DMS114 treated with DMSO at 0.1 percent for 48 hours (cell line): ENCODE results near the gene SDC4.
A peak's percentile ranks its signal among the peaks of the same experiment; 100 is the strongest.

Experiments
- DNase-seq: peaks from one replicate; lab custom pipeline; 2025; ENCODE audit not compliant: unreplicated experiment; lab: John Stamatoyannopoulos, UW

The SDC4 gene

DNA sequence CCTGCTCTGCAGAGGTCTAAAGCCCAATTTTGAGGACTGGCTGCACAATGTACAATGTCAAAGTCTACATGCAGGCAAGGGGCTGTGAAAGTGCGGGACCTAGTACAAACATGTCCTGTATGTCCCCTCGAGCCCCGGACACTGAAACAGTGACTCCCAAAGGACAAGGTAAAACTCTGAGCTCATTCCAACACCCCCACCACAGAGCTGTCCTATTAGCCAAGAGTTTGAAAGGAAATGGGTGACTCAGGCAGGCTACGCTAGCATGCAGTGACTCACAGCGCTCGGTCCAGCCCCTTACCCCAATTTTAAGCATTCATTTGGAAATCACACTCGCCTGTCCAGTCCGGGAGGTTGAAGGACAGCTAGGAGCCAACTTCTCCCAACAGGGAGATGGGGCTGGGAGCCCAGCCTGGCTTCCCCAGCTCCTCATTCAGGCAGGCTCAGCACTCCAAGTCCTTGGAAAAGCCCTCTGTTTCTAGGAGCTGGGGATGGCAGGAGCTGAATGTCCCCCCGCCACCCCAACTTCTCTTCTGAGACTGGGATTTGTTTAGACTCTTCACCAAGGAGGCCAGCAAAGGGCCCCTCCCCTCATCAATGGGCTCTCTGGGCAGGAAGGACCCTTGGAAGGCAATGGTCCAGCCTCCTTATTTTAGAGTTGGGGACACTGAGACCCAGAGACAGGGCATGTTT is 3.9 kb downstream of the SDC4 start:
- DNase-seq, result no peak

DNA sequence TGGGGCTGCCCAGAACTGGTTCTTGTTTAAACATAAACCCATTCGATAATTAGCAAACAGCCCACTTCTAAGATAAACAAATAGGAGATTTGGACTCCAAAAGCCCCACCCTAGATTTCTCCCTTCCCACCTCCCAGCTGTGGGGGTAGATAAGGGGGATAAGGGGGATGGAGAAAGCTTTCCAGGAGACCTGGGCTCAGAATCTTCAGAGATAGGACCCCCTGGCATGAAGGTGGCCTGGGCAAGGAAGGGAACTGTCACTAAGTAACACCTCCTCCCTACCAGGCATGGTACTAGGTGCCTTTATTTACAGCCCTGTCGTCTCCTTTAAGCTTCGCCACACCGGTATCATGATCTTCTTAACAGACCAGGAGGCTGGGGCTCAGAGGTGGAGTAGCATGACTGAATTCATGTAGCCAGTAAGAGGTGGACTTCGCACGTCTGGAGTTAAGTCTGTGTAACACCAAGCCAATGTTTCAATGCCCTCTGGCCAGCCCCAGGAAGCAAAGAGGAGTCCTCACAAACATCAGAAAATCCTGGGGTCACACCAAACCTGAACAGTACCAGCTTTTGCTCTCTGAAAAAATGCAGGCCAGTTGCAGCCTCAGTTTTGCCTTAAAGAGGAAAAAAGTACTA is 4.6 kb downstream of the SDC4 start:
- DNase-seq, result no peak

DNA sequence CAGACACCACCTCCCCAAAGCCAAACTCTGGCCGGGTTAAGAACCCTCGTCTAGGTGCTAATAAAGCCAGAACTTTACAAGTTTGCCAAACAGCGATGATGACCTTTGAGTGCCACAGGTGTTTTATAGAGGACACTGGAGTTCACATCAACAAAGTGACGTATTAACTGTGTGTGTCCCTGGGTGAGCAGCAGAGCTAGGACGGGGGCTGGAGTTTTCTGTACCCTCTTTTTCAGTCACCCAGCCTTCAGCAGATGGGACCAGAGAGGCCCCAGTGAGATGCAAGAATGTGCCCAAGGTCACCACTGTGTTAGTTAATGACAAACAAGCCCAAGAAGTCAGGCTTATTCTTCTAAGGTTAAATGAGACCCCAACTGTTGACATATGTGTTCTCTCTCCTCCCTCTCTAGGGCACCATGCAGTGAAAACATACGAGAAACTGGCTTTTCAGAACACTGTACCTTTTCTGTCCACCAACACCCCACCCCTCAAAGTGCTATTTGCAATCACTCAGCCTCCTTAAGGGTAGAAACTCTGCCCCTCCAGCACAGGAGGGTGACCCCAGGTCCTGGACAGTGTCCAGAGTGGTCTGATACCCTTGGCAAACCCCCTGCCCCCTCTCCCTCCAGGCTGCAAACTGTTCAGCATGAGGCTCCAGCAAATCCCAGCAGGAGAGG is 5.2 kb downstream of the SDC4 start:
- no peak for DNase-seq

DNA sequence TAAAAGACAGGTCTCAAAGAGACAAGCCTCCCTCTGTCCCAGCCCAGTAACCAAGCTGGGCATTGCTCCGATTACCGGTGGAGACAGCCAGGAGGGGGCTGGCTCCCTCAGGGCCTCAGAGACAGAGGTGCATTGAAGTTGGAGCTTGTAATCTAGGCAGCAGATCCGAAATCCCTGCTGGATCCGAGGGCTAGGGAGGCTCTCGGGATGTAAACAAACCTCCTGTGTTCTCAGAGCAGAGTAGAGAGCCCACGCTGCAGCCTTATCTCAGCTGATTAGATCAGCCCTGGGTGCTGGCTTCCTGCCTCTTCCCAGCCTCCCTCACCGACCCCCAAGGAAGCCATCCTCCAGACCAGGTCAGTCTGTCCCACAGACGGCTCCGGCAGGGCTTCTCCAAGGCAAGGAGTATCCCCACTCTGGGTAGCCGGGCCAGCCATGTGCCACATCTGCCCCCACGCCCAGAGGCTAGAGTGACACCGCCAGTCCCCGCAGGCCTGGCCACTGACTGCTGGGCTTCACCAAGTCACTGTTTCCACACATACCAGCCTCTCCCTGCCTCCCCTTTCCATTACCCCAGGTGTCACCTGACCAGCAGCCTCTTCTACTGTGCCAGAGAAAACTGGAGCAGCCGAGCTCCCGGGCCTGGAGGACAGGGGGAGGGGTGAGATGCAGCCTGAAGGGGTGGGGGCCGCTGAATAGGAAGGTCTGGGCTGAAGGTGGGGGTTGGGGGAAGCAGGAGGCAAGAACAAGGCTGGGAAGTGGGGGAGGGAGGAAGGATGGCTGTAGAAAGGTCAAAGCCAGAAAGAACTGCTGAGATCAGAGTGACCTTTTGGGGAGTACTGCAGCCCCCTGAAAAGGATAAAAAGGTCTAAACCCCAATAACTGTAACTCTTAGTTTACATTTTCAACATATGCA is 6.0 kb downstream of the SDC4 start:
- DNase-seq, result no peak

DNA sequence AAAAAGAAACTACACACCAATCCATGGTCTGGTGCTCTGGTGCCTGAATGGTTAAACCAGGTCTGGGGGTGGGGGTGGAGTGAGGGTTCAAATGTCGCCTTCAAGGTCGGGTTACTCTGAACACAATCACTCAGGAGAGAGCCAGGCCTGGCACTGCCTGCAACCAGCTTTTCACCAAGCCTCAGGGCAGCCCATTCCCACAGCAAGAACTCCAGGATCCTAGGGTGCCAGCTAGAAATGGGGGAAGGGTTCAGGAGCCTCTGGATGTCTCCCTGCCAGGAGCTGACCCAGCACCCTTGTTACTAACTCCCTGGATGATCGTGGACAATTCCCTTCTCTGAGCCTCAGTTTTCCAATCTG is 6.7 kb downstream of the SDC4 start:
- no peak for DNase-seq

DNA sequence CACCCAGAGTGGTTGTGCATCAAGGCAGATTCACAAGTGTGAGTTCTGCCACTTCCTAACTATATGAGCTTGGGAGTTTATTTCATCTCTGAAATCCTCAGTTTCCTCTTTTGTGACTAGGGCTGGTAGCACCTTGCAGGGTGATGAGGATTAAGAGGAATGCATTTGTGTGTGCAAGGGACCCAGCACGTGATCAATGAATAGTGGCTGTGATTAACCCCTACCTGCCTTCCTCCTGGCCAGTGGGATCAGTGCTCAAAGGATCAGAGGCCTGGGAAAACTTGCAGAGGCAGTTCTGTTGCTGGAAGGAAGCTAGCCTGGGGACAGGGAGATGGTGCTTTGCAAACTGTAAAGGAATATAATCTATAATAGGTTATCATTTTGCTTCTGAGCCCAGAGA is 7.3 kb downstream of the SDC4 start:
- no peak for DNase-seq

DNA sequence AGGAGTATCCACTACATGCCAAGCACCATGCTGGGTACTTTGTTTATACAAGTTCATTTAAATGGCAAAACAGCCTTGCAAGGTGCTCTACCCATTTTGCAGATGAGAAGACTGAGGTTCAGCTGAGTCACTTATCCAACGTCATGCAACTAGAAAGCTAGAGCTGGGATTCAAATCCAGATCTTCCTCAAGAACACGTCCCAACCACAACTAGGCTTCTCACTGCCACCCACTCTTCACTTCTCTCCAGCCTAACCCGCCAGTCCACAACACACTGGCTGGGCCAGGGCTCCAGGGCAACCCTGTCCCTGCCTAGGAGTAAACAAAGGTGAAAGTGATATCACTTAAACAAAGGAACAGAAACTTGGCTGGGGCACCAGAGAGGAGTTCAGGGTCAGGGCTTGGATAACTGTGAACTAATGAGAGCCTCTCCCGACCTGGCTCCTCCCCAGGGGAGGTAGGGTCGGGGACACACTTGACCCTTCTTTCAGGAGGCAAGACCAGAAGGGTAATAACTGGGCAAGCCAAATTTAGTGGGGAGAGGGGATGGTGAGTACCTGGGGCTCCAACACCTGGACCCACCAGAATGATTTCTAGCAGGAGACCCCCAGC is 7.9 kb downstream of the SDC4 start:
- DNase-seq, result no peak

DNA sequence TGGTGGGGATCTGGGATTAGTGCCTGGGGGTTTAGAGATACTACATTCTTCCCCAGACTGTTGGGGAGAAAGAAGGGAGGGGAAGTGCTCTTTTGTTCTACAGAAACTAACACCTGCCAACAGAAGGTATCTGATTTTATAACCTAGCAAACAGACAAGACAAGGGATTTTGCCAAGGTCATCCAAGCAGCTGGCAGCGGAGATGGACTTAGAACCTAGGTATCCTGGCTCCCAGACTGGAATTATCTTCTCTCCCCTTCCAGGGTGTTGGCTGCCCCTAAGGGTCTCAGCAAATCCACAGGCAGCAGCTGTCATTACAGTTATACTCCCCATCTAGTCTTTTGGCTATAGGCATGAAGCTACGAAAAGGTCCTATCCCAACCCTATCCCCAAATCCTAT is 8.4 kb downstream of the SDC4 start:
- no peak for DNase-seq

DNA sequence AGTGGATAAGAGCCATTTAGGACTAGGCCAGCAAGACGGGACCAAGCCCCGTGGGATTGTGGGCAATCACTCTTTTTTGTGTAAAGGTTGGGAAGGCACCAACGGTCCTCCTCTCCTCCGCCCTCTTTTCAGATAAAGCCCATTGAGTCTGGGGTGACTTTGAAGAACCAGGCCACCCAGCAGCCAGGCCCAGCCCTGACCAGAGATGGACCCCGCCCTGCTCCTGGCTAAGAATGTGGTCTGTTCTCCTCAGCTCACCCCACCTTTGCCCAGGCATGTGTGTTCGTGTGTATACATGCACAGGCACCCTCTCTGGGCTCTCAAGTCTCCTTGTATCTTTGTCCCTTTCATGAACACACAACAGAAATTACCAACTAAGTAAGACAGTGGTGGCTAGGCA is 9.1 kb downstream of the SDC4 start:
- DNase-seq, result no peak

DNA sequence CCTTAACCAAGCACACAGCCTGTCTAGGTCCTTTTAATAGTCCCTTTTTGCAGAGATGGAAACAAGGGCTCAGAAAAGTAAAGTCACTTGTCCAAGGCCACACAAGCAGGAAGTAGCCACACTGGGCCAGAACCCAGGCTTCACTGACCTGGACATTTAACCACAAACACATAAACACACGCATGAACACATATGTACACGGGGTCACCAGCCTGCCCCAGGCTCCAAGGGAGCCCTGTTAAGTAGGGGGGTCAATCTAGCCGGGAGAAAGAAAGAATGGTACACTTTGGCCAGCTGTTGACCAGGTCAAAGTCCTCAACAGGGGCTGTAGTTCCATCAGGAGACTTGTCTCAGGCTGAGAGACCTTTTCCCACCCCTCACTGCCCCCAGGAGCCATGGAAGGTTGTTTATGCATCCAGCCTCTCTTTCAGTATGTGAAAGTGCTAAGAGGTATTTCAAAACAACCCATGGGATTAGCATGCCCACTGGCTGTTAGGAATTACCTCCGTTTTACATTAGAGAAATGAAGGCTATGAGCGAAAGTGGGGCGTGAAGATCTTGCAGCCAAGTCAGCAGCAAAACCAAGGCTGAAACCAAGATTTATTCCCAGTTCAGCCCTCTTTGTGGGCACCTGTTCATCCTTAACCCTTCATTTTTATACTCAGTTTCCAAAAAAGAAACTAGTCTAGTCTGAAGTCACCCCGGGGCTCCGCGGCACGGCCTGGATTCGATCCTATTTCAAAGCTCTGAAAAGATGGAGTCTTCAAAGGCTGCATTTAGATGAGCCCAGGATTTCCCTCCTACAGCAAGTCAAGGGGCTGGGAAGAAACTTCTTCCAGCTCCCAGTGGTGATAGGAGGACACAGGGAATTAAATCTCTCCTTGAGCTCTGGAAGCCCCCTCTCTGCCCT is 9.8 kb downstream of the SDC4 start:
- DNase-seq, result no peak

DNA sequence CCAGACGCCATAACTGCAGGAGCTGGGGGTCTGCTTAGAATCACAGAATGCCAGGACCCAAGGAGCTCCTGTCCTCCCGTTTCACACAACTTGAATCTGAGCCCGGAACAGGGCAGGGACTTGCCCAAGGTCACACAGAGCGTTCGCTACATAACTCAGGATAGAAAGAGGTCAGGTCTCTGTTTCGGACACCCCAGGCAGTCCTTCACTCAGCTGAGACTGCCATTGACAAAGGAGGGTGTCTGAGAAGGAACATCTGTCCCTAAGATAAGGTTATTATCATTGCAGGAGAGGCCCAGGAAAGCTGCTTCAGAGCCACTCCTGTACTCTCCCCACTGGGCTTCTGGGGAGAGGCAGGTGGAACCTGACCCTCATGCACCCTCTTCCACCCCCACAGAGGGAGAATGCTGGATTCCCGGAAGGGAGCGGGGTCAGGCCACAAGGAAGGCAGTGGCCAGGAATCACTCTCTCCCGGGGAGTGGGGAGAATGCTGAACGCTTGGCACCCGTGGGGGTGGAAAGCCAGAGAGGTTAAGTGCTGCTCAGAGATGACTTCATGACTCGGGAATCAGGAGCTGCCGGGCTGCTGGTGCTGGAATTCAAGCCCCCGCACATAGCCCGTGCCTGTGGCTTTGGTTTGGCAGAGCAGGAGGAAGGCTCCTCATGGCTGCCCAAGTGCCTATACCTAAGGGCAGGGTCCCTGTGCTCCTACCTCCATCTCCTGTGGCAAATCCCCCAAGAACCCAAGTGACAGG is 10.7 kb downstream of the SDC4 start:
- DNase-seq, result no peak

DNA sequence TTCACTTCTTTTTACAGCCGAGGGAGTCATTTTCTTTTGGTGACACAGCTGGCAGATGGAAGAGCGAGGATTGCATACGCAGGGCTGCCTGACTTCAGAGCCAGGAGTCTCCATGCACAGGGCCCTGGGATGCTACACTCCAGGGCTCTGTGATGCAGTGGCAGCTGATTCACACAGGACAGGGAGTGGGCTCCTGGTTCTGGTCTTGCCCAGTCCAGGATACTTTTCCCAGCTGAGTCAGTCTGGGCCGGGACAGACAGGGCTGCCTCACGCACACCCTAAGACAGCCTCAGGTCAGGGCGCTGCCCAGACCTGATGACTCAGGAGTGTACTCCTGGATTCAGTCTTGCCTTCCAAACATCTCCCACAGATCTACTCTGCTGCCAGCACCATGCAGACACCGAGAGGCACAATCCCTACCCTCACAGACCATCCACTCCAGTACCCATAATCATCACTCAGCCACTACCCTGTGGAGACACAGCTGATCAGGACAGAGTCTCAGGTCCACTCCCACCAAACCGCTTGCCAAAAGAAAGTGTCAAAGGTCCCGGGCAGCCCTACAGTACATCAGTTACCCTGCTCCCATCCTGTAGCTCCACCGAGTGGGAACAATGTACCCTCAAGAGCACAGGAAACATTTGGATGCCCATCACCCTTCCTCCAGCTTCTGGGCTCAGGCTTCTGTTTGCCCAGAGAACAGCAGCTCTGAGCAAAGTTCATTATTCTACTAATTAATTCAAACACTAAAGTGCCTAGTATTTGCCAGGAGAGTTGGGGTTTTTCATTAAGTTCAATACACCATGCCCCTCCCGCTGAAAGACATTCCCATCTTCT is 11.5 kb downstream of the SDC4 start:
- DNase-seq, result no peak

DNA sequence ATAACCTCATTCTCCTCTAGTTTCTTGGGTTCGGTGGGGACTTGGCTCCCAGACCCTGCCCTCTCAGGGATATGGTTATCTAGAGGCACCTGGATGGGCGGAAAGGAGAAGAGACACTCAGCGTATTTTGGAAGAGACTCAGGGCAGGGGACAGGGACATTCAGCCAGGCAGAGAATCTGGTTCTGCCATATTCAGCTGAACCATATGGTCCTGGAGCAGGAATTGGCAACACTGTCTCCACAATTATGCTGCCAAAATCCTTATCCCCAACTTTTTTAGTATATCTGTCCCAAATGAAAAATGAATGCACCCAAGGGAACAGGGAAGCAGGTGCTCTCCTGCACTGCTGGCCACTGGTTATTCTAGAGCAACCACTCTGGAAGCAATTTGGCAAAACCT is 17.7 kb downstream of the SDC4 start:
- no peak for DNase-seq

DNA sequence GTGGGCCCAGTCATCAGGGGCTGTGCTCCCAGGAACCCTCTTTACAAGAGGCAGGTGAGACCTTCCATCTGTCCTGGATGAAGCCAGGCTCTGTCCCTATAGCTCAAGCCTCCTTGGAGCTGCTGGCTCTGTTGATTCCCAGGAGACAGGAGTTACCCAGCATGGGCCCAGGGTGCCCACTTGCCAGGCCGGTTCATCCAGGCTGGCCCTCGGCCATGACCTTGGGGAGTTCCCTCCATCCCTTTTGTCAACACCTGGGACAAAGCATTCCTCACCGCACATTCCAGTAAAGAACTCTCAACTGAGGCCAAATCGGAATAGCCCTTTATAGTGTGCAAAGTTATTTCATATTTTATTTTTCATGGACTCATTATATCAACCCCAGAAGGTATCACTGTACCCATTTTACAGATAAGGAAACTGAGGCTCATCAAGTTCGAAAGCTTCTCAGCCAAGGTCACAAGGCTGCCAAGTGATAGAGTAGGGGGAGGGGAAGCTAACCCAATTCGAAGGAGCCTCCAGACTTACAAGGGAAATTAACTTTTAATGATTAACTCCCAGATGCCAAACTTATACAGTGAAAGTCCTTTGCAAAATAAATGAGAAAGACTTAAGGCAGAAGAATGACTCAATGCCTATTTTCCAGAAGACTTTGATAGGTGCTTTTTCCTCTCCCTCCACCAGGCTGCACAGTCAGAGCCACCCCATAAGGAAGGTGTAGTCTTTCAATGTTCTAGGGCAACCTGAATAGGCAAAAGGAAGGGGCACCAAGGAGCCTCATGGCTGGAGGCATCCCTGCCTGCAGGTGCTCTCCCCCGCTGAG is 18.5 kb downstream of the SDC4 start:
- no peak for DNase-seq

DNA sequence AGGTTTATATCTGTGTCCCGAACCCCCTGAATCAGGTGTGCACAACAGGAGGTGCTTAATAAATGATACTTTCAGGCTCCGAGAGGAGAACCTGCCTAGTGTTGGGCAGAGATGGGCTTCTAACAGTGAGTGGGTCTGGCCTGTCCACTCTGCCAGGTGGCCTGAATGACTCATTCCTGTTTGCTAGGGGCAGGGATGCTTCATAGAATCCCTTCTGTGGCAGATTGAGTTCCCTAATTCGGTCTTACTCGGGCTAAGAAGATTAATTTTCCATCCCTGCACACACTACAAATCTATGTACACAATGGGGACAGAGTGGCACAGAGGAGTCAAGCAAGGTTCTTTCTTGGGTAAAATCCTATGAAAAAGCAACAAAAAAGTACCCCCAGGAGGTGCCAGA is 19.8 kb downstream of the SDC4 start:
- DNase-seq, result no peak

DNA sequence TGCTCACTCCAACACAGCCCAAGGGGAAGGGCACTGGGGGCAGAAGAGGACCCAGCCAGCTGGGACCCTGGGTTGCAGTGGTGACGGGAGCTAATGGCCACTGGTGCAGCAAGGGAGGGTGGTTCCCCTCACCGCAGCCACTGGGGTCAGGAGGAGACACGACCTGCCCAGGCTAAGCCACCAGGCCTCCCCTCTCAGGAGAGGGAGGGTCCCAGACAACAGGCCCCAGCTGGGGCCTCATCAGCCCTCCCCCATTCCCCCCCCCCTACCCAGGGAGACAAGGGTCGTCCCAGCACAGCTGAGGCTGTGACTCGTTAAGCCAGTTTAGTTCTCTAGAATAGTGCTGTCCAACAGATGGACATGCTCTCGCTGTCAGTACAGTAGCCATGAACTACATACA is 22.9 kb downstream of the SDC4 start:
- no peak for DNase-seq

DNA sequence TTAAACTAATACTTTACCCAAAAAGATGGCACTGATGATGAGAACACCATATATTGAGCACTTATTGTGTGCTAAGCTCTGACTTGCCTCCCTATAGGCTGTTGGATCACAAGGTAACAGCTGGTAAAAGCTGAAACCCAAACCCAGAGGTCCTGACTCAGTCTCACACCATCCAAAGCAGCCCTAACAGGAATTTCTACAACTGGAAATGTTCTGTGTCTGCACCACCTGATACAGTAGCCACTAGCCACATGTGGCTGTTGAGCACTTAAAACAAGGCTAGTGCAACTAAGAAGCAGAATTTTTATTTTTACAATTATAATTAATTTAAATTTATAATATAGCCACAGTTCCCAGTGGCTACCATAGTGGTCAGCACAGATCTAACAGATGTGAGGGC is 24.5 kb downstream of the SDC4 start:
- DNase-seq, result no peak

DNA sequence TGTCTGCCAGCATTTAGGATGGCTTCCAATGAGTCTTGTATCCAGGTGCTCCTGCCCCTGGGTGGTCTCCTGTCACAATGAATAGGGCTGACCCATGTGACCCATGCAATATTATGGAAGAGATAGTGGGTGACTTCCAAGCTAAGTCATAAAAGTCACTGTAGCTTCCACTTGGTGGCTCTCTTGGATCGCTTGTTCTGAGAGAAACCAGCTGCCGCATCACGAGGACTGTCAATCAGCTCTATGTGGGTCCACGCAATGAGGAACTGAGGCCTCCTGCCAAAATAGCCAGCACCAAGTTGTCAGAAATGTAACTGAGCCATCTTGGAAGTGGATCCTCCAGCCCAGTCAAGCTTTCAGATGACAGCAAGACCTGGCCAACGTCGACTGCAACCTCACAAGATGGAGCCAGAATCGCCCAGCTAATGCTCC is 25.3 kb downstream of the SDC4 start:
- peak; percentile 7 for DNase-seq
